K562 (cell line): ENCODE measurements around the gene KLRK1. TPM values are rescaled to one million over a fixed set of nuclear protein-coding genes. Genes with fewer than 3 reads are reported as not detected.

Source experiments
- MGA ChIP-seq: fragments of 450-650 bp; IDR thresholded peaks from 2 replicates; pipeline ENCODE4 v1.6.1; 2016; ENCODE audit warnings: mild to moderate bottlenecking, moderate library complexity
- REST ChIP-seq, 2 experiments: fragments of 450-650 bp; formaldehyde crosslinking in 1 of 2; IDR thresholded peaks; 2 replicates each; pipeline versions ENCODE4 v1.4.0 to v1.6.1; 2014 to 2020; ENCODE audit warnings: mild to moderate bottlenecking in 2 of 2, borderline replicate concordance in 1 of 2, low read depth in 1 of 2
- polyA plus RNA-seq, 8 experiments: library from polyadenylated mRNA; depleted of rRNA in 4 of 8; stranded (reverse) in 5 of 8; unstranded in 3 of 8; fragments of >200 nt; fragmentation: Nextera tagmentation in 2 of 8; fragmentation: Illumina TruSeq in 1 of 8; extraction: Ambion mirVana in 2 of 8; extraction: Trizol in 1 of 8; gene quantifications; 2 replicates each; pipeline versions ENCODE4 v1.2.1 to v1.2.3, GENCODE V29; 2011 to 2014; ENCODE audit warnings: inconsistent platforms in 1 of 8, missing spikeins in 1 of 8
- total RNA-seq, 7 experiments: library from RNA; depleted of rRNA in 6 of 7; stranded (reverse); fragments of >200 nt in 6 of 7; fragmentation: Illumina TruSeq in 2 of 7; extraction: Trizol in 2 of 7; gene quantifications; 2 replicates each; pipeline versions ENCODE4 v1.2.1 to v1.2.3, GENCODE V29; 2011 to 2021; ENCODE audit warnings: low replicate concordance in 1 of 7

KLRK1 gene
- total and polyA plus RNA-seq, 9 of the 15 experiments (the other 6 are each of a cell fraction or from before 2014, with no cell fraction given): 0.03 to 0.09 (median 0.06) TPM; not detected in 3

GRCh38 chr12:10361622-10362021 lies 28.2 kb downstream of the KLRK1 start (continued):
- TF ChIP-seq MGA: no peak
- 0 out of 2 replicates have a peak, but pooled peaks have one; percentile 10 for TF ChIP-seq REST (IDR thresholded peaks at IDR 0.05; ENCODE audit: borderline replicate concordance)
- TF ChIP-seq REST (CRISPR knock-in tag; IDR thresholded peaks at IDR 0.05; ENCODE audit: low read depth): no peak
- TF ChIP-seq, all 486 proteins: peak for 3
